Measurements from ENCODE around the gene AMBRA1. TPM values are rescaled to one million over a fixed set of nuclear protein-coding genes. Genes with fewer than 3 reads are reported as not detected.

Gene AMBRA1
- total and polyA plus RNA-seq, 11 donors: 5.6 to 23.5 (median 16.2) TPM

GRCh38 chr11:46565232-46565840, 28.5 kb downstream of the AMBRA1 start:
- DNase-seq: no peak
- intact Hi-C loops (cut with DNase I): no loop called here
- Histone ChIP-seq H3K36me3 (no peaks in the 10 kb centered on the region), H3K27me3 (no peaks in the 10 kb centered on the region), H3K9me3 (no peaks in the 10 kb centered on the region), H3K4me3 (no peak overlapping the region), H3K27ac (no peak overlapping the region), H3K4me1 (peaks cover 3 to 24% (median 10%) of the 10 kb centered on the region in 12 donors)
- TF ChIP-seq, protein P1, sequence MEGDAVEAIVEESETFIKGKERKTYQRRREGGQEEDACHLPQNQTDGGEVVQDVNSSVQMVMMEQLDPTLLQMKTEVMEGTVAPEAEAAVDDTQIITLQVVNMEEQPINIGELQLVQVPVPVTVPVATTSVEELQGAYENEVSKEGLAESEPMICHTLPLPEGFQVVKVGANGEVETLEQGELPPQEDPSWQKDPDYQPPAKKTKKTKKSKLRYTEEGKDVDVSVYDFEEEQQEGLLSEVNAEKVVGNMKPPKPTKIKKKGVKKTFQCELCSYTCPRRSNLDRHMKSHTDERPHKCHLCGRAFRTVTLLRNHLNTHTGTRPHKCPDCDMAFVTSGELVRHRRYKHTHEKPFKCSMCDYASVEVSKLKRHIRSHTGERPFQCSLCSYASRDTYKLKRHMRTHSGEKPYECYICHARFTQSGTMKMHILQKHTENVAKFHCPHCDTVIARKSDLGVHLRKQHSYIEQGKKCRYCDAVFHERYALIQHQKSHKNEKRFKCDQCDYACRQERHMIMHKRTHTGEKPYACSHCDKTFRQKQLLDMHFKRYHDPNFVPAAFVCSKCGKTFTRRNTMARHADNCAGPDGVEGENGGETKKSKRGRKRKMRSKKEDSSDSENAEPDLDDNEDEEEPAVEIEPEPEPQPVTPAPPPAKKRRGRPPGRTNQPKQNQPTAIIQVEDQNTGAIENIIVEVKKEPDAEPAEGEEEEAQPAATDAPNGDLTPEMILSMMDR (IDR thresholded peaks at IDR 0.05): no peak
- TF ChIP-seq POLR2A (IDR thresholded peaks at IDR 0.05): no peak
- no peak for ATAC-seq
- WGBS, 4 donors: 69 to 76% (median 72%) methylated on average over 7 of the region's 7 CpGs

- H3K27me3 ChIP-seq: no peaks in the 10 kb centered on the region
- H3K4me3 ChIP-seq: no peak overlapping the region
- H3K4me1 ChIP-seq: peaks cover 0 to 29% (median 16%) of the 10 kb centered on the region in 12 donors
- DNase-seq: no peak
- H3K36me3 ChIP-seq: no peaks in the 10 kb centered on the region
- no peak overlapping the region for H3K27ac ChIP-seq
- 94 to 100% (median 98%) methylated on average over 1 of the region's 1 CpG for WGBS, 4 donors
- no peak for ATAC-seq
- no peaks in the 10 kb centered on the region for H3K9me3 ChIP-seq
- TF ChIP-seq POLR2A (IDR thresholded peaks at IDR 0.05): no peak
- TF ChIP-seq, protein P1 (IDR thresholded peaks at IDR 0.05): no peak
- intact Hi-C loops (cut with DNase I): no loop called here
These were observed 29.4 kb downstream of the AMBRA1 start for GRCh38 chr11:46564459-46564858.

DNA sequence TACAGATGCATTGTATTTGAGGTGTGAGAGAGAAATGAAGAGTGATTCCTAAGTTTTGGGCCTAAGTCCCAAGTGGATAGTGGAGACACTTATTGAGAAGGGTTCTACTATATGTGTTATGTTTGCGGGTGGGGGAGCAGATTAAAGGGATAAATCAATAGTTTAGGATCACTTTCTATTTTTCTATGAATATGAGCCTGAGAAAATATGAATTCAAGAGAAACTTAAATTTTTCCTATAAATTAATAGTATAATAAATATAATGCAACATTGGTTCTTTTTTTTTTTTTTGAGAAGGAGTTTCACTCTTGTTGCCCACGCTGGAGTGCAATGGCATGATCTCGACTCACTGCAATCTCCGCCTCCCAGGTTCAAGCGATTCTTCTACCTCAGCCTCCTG, 31.3 kb downstream of the AMBRA1 start:
- intact Hi-C loops (cut with DNase I): no loop called here
- TF ChIP-seq, protein P1 (IDR thresholded peaks at IDR 0.05): no peak
- TF ChIP-seq POLR2A (IDR thresholded peaks at IDR 0.05): no peak
- WGBS, 4 donors: 96 to 99% (median 98%) methylated on average over 5 of the region's 5 CpGs
- Histone ChIP-seq H3K36me3 (no peaks in the 10 kb centered on the region), H3K4me1 (peaks cover 0 to 38% (median 18%) of the 10 kb centered on the region in 12 donors), H3K27me3 (no peaks in the 10 kb centered on the region), H3K9me3 (no peaks in the 10 kb centered on the region), H3K27ac (no peak overlapping the region), H3K4me3 (no peak overlapping the region)
- ATAC-seq (no peak), DNase-seq (no peak)

- H3K27me3 ChIP-seq: no peaks in the 10 kb centered on the region
- no peaks in the 10 kb centered on the region for H3K9me3 ChIP-seq
- TF ChIP-seq, protein P1 (IDR thresholded peaks at IDR 0.05): no peak
- no peak for TF ChIP-seq POLR2A (IDR thresholded peaks at IDR 0.05)
- peaks cover 0 to 47% (median 22%) of the 10 kb centered on the region in 12 donors for H3K4me1 ChIP-seq
- H3K27ac ChIP-seq: peak overlapping the region; percentile 20 to 86 (median 63)
- no peaks in the 10 kb centered on the region for H3K36me3 ChIP-seq
- intact Hi-C loops (cut with DNase I): no loop called here
- DNase-seq (no peak), ATAC-seq (peak in 2 of 4 donors; percentile 60 to 61)
- peak overlapping the region in 10 of 12 donors; percentile 20 to 59 (median 40) for H3K4me3 ChIP-seq
- WGBS, 4 donors: 12 to 19% (median 15%) methylated on average over 6 of the region's 6 CpGs
These were observed 33.4 kb downstream of the AMBRA1 start for GRCh38 chr11:46560300-46560991.
